NCI-H187 treated with DMSO at 0.1 percent for 48 hours (cell line): ENCODE measurements around the gene PACSIN2.
"Not testable (repeated sequence)": the region's sequence is repeated elsewhere in the genome, so short reads cannot be mapped to it uniquely, and the experiment has no call there.

ENCODE experiments used
- DNase-seq: peaks from one replicate; lab custom pipeline; 2025; lab: John Stamatoyannopoulos, UW

The PACSIN2 gene

GRCh38 chr22:42926104-42926503 is 88.8 kb downstream of the PACSIN2 start:
- no peak for DNase-seq

DNA sequence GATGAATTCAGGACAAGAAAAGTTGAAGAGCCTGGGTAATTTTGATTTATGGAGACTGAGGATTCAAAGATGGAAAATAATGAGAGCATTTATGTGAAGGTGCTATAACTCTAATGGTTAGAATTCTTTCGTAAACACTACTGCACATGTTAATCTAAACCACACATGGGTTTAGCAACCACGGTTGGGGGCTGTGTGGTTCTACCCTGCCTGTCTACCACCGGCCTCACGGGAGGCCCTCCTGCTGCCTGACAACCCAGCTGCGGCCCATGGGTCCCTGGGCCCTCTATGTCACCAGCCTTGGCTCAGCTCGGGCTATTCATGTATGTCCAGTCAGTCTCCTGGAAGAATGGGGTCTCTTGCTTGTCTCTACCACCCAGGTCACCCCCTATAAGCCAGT is 89.4 kb downstream of the PACSIN2 start:
- no peak for DNase-seq

DNA sequence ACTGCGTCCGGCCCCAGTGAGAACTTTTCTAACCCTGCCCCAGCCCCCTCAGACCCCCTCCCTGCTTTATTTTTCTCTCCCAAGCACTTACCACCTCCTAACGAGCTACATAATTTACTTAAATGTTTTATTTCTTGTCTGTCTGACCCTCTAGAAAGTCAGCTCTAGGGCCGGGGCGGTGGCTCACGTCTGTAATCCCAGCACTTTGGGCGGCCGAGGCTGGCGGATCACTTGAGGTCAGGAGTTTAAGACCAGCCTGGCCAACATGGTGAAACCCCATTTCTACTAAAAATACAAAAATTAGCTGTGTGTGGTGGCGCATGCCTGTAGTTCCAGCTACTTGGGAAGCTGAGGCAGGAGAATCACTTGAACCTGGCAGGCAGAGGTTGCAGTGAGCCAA is 89.9 kb downstream of the PACSIN2 start:
- DNase-seq = not testable (repeated sequence)

GRCh38 chr22:42924436-42924835 is 90.5 kb downstream of the PACSIN2 start:
- no peak for DNase-seq

- no peak for DNase-seq
Measured at GRCh38 chr22:42922374-42923191, 92.4 kb downstream of the PACSIN2 start.

GRCh38 chr22:42920101-42920820 is 94.7 kb downstream of the PACSIN2 start:
- DNase-seq = no peak

DNA sequence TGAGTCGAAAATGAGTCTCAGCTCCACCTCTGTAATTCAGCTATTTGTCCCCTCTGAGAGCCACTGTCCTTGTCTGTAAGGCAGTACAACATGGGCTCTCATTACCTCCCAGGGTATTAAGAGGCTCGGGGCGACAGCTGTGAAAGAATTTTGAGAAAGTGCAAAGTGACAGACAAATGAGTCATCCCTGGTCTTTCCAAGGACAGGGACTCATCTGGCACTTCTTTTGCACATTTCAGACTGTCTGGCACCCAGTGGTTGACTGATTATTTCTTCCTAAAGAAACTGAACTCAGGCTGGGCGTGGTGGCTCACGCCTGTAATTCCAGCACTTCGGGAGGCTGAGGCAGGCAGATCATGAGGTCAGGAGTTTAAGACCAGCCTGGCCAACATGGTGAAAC is 95.8 kb downstream of the PACSIN2 start:
- DNase-seq = no peak

DNA sequence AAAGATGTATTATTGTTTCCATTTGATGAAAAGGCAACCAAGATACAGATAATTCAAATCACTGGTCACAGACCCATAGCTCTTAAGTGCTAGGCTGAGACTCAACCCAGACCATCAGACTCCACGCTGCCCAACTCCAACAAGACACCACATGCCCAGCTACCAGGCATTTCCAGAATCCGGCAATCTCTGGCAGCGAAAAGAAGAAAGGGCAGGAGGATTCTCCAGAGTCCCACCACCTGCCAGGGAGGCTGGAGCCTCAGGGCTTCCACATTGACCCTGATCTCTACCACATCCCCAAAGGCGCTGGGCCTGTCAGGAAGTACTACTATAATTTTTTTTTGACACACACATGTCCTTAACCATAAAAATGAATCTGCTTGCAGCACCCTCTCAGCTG is 96.4 kb downstream of the PACSIN2 start:
- DNase-seq = no peak

- not testable (repeated sequence) for DNase-seq
Measured at GRCh38 chr22:42917358-42917757, 97.6 kb downstream of the PACSIN2 start.

DNA sequence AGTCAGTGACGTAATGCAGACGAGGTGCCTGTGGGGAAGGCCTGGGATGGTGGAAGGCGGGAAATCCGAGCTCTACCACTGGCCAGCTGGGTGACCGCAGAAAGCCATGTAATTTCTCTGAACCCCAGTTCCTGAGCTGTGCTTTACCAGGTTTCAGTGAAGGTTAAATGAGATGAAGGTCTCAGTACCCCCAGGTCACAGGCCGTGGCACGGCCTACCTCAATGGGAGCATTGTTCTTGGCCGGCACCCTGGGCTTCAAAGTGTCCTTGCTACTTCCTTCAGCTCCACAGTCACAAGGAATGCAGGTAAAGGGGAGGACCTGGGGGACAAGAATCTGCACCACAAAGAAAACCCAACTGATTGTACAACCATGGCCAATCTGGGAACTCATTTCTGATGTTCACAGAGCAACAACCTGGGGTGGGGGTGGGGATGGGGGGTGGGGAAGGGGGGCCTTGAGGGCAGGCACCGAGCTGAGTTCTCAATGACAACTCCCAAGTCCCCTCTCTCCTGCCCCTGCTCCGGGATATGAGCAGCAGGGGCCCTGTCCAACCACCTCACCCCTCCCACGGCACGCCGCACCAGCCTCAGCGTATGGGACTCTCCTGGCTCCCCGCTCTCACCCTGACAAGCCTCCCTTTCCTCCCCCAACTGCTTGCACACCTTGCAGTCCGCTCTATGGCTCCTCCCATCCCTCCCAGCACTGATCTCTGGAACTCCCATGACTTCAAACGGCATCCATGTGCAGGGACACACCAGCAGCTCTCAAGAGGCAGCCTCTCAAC is 98.8 kb downstream of the PACSIN2 start:
- DNase-seq = no peak

DNA sequence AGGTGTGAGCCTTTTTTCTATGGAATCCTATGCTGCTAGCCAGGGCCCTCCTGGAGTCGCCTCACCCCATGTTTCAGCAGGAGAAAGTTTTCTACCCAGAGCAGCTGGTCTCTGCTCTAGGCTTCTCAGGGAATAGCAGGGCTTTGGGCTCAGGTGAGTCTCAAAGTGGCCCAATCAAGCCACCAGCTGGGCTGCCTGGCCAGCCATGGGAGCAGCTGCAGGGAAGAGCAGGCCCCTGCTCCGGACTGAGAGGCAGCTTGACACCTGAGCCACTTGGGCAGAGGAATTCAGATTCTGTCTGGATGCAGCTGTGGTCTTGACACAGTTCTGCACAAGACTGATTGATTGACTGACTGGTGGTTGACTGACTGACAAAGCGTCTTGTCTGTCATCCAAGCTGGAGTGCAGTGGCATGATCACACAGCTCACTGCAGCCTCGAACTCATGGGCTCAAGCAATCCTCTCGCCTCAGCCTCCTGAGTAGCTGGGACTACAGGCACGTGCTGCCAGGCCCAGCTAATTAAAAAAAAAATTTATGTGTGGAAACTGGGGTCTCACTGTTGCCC is 100.4 kb downstream of the PACSIN2 start:
- no peak for DNase-seq

- DNase-seq = no peak
Measured at GRCh38 chr22:42913874-42914510, 101.0 kb downstream of the PACSIN2 start.

- no peak for DNase-seq
Measured at GRCh38 chr22:42912059-42912458, 102.9 kb downstream of the PACSIN2 start.

DNA sequence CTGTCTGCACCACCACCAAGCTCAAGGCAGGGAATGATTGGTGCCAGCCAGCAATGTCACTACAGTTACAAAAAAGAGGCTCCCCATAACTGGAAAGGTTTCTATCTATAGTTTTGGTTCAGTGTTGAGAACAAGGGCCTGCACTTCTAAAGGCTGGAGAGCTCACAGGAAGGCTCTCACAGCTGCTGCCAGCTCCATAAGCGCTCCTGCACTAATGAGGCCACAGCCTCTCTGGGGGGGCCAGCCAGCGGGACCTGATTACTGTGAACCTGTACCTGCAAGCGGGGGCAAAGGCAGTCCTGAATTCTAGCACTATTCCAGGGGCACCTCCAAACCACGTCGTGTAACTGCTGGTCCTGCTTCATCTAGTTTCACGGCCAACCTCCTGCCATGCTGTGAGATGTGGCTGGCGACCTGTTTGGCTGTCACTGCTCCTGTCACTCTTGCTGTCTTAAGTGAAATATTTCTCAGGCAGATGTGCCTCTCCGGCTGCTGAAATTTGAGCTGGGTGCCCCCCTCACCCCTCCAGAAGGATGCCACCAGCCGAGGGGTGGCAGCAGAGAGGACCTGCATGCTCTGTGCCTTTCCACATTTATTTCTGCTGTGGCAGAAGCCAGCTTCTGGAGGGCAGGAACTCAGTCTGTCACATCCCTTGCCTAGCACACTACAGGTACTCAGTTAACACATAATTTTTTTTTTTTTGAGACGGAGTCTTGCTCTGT is 104.6 kb downstream of the PACSIN2 start:
- no peak for DNase-seq

GRCh38 chr22:42909363-42910058 is 105.4 kb downstream of the PACSIN2 start:
- no peak for DNase-seq

DNA sequence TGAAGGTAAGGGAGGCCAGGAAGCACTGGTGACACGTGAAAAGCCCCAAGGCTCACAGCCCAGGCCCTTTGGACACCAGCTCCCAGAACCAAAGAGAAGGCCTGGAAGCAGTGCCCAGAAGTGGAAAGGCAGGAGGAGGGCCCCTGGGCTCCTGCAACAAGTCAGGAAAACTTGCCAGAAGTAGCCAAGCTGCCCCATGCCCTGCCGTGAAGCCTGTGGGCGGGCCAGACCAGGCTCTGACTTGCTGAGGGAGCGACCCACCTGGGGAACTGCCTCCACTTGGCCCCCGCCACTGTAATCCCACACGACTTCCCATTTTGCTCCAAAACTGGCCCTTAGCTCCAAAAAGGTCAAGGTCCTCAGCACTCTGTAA is 106.6 kb downstream of the PACSIN2 start:
- no peak for DNase-seq

GRCh38 chr22:42907404-42908373 is 107.3 kb downstream of the PACSIN2 start:
- no peak for DNase-seq

- no peak for DNase-seq
Measured at GRCh38 chr22:42906605-42907348, 108.2 kb downstream of the PACSIN2 start.
